Skeletal muscle satellite cell (primary cell): ENCODE results near the gene CENPB.

Source experiments
- H3K27me3 ChIP-seq: 2 replicates; pipeline ENCODE4 v1.7.0; 2013; ENCODE audit warnings: low read length; ENCODE audit not compliant: control insufficient read depth, insufficient read depth
- H3K36me3 ChIP-seq: 2 replicates; pipeline ENCODE4 v1.7.0; 2013; ENCODE audit warnings: mild to moderate bottlenecking, control low read depth, low read length; ENCODE audit not compliant: insufficient read depth
- H3K4me1 ChIP-seq: 2 replicates; pipeline ENCODE4 v1.7.0; 2013; ENCODE audit warnings: low read length; ENCODE audit not compliant: control insufficient read depth, insufficient read depth
- H3K4me2 ChIP-seq: 2 replicates; pipeline ENCODE4 v1.7.0; 2013; ENCODE audit warnings: mild to moderate bottlenecking, low read length
- H3K4me3 ChIP-seq: 2 replicates; pipeline ENCODE4 v1.7.0; 2013; ENCODE audit warnings: low read length
- H3K9ac ChIP-seq: 2 replicates; pipeline ENCODE4 v1.7.0; 2013; ENCODE audit warnings: mild to moderate bottlenecking, low read depth, low read length, moderate library complexity
- H3K9me3 ChIP-seq: replicated peaks from 2 replicates; pipeline ENCODE4 v1.7.0; 2013; ENCODE audit warnings: mild to moderate bottlenecking, control low read depth, low read length

The CENPB gene

DNA sequence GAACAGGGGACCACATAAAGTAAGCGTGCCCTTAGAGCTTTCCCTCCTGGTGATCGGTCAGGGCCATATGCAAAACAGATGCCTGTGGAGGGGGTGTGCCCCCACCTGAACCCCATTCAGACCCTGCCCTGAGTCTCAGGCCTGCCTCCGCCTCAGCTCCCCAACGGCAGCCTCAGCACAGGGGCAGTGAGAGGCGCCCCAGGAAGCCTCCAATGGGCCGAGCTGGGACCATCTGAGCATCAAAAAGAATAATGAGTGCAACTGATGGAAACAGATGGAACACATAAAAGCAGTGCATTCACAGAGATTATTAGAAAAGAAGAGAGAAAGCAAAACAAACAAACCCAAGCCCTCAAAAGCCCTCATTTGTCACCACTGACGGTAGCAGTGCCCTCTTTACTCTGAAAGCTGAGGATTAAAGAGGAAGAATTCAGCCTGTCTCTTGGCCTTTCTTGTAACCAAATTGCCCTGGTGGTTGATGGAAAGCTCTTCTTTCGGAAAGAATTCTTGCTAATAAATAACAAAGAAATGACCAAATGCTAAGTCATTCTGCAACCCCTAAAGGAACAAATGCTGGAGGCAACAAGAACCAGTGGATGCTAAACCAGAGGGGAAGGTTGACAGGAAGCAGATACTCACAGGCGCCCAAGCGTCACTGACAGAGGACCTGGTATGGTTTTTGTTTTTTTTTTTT is 25.7 kb downstream of the CENPB start:
- H3K9ac ChIP-seq, result no peak overlapping the region
- no peaks in the 10 kb centered on the region for H3K9me3 ChIP-seq
- H3K27me3 ChIP-seq, result no peaks in the 10 kb centered on the region
- no peaks in the 10 kb centered on the region for H3K4me1 ChIP-seq
- H3K4me3 ChIP-seq, result no peak overlapping the region
- no peak overlapping the region for H3K4me2 ChIP-seq
- H3K36me3 ChIP-seq, result peaks cover 6% of the 10 kb centered on the region

DNA sequence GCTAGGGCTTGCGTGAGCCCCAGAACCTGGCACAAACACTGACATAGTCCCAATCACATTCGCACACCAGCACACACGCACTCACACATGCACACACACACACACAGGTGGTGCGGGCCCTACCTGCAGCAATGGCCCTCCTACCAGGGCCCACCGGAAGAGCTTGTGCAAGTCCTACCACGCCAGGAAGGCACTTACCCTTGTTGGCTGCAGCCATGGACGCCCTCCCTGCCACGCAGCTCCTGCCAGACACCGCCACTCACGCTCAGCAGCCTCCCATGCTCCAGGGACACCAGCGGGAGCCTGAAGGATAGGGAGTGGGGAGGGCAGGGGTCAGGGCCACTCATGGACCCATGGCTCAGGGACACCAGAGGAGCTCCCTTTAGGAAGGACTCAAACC is 26.7 kb downstream of the CENPB start:
- Histone ChIP-seq H3K4me3 (no peak overlapping the region), H3K36me3 (peaks cover 6% of the 10 kb centered on the region), H3K4me1 (no peaks in the 10 kb centered on the region), H3K9ac (no peak overlapping the region), H3K27me3 (no peaks in the 10 kb centered on the region), H3K9me3 (no peaks in the 10 kb centered on the region), H3K4me2 (no peak overlapping the region)

DNA sequence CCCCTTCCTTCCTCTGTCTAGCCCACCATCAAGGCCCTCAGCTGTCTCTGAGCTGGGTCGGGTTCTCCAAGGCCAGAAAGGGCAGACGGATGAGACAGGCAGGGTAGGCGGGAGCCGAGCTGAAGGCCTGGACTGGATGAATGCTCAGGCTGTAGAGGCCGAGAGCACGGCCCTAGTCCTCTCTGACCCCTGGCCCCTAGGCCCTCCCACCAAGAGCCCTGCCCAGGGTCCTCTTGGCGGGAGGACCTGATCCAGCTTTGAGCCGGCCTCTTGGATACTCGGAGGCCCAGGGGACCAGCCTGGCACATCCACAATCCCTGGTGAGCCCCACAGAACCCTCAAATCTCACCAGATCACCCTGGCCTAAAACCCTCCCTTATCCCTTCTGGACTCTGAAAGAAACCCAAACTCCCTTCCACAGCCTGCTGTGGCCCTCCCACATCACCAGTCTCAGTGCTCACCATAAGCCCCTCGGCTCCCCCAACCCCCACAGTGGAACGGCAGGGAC is 27.2 kb downstream of the CENPB start:
- Histone ChIP-seq H3K9ac (no peak overlapping the region), H3K4me2 (no peak overlapping the region), H3K36me3 (peaks cover 6% of the 10 kb centered on the region), H3K4me3 (no peak overlapping the region), H3K27me3 (no peaks in the 10 kb centered on the region), H3K9me3 (no peaks in the 10 kb centered on the region), H3K4me1 (no peaks in the 10 kb centered on the region)

DNA sequence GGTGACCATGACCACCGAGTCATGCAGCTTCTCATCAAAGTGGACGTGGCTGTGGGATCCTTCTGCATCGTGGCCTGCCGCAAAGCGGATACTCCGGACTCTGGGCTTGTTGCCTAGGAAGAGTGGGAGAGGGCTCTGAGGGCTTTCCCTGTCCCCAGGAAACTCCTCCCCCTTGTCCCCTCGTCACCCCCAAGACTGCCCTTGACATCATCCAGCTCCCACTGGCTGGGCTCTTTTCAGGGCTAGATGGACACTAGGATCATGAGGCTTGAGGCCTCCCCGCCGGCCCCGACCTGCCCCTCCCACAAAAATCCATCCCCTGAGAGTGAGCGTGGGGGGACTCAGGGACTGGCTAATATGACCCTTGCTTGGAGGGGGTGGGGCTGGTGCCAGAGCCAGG is 28.0 kb downstream of the CENPB start:
- no peaks in the 10 kb centered on the region for H3K9me3 ChIP-seq
- H3K27me3 ChIP-seq, result no peaks in the 10 kb centered on the region
- H3K4me3 ChIP-seq, result no peak overlapping the region
- no peak overlapping the region for H3K4me2 ChIP-seq
- H3K36me3 ChIP-seq, result peaks cover 6% of the 10 kb centered on the region
- no peak overlapping the region for H3K9ac ChIP-seq
- no peaks in the 10 kb centered on the region for H3K4me1 ChIP-seq

DNA sequence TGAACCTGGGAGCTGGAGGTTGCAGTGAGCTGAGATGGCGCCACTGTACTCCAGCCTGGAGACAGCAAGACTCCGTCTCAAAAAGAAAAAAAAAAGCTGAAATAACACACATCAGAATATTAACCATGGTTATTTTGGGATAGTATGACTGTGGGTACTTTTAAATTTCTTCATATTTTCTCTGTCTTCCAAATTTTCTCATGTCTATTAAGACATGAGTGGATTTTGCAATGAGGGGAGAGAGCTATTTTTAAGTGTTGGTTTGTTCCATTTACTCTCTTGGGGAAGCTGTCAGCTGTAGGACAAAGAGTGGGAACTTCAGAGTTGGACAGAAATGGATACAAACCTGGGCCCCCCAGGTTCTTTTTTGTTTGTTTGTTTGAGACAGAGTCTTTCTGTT is 29.3 kb downstream of the CENPB start:
- Histone ChIP-seq H3K4me1 (no peaks in the 10 kb centered on the region), H3K9me3 (no peaks in the 10 kb centered on the region), H3K4me2 (no peak overlapping the region), H3K4me3 (no peak overlapping the region), H3K9ac (no peak overlapping the region), H3K36me3 (peaks cover 6% of the 10 kb centered on the region), H3K27me3 (no peaks in the 10 kb centered on the region)

DNA sequence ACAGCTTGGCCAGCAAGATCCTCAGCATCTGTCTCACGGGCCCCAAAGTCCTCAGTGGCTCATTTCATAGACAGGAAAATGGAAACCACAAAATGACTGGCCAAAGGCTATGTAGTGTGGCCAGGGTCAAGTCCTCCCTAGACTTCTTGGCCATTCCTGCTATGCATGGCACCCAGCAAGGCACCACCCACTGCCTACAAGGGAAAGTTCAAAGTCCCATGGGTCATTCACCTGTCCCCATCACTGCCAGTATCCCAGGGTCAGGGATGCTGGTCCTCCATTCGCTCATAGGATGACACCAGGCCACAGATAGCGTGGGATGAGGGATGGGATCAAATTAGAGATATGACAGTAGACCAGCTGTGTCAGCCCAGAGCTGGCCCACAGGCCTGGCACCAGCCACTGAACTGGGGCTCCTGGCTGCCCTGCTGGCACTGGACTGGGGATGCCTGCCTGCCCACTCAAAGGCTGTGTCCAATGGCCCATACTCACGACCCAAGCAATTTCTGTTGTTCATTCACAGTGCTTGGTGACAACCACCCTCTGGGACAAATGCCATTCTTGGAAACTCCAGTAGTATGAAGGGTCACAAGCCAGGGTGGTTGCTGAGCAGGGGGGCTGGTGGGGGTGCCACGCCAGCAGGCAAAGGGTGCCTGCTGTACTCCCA is 30.6 kb downstream of the CENPB start:
- Histone ChIP-seq H3K9ac (no peak overlapping the region), H3K4me1 (no peaks in the 10 kb centered on the region), H3K27me3 (no peaks in the 10 kb centered on the region), H3K9me3 (no peaks in the 10 kb centered on the region), H3K36me3 (peaks cover 6% of the 10 kb centered on the region), H3K4me3 (no peak overlapping the region), H3K4me2 (no peak overlapping the region)

DNA sequence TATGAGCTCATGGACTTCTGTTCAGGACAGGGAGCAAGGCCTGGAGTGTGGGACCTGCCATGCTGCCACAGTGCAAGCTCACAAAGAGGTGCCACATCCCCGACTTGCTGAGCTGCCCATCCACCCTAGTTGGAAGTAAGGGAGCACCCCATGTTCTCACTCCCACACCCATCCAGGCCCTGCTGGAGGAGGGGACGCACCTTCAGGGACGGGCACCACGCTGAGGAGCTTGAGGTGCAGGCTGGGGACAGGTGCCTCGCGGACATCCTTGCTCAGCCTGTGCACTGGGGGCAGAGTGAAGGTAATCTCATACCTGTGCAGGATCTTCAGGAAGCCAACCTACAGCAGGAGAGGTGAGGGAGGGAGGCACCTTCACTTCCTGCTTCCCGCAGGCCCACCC is 31.3 kb downstream of the CENPB start:
- Histone ChIP-seq H3K36me3 (peaks cover 6% of the 10 kb centered on the region), H3K4me1 (no peaks in the 10 kb centered on the region), H3K27me3 (no peaks in the 10 kb centered on the region), H3K4me2 (no peak overlapping the region), H3K9me3 (no peaks in the 10 kb centered on the region), H3K4me3 (no peak overlapping the region), H3K9ac (no peak overlapping the region)

DNA sequence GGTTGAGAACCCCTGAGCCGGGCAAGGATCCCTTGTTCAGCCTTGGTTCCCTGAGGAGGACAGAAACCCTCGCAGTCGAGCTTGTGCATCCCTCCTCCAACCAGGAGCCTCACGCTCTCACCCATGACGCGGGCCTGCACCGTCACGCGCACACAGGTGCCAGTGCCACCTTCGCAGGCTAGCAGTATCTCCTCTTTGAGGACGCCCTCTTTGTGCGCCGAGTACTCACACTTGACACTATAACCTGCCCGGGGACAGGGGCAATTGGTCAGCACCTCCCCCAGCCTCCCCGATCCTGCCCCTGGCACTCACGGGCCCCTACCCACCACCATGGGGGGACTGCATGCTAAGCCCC is 32.3 kb downstream of the CENPB start:
- no peaks in the 10 kb centered on the region for H3K9me3 ChIP-seq
- H3K9ac ChIP-seq, result no peak overlapping the region
- H3K4me2 ChIP-seq, result no peak overlapping the region
- no peaks in the 10 kb centered on the region for H3K27me3 ChIP-seq
- H3K4me1 ChIP-seq, result no peaks in the 10 kb centered on the region
- H3K36me3 ChIP-seq, result peaks cover 6% of the 10 kb centered on the region
- H3K4me3 ChIP-seq, result no peak overlapping the region

DNA sequence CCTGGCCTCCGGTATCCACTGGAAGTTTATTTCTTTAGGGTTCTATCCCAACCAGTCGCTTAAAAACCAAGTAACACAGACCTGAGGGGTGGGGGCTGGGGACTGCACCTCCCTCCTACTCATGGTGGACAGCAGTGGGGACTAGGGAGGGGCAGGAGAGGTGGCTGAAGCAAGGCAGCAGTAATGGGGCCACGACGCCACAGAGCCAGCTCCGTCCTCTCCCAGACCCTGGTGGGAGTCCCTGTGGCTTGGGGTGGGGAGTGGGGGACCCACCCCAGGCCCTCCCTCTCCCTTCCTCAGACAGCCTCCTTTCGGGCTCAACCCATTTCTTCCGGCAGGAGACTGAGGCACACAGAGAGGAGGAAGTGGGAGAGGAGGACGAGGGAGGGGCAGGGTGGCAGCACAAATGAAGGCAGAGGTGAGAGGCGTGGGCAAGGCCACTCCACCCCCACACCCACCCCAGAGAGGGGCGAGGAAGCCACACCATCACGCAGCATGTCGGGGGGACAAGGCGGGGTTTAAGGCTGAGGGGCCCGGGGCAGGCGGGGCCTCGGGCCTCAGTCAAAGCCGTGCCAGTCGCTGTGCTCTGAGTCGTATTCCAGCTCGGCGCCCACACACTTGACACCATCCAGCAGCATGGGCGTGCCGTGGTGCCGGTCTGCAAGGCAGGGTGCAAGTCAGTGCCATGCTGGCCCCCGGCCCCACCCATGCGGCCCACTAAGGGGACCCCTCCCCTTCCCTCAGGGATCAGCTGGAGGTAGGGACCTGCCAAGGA is 32.9 kb downstream of the CENPB start:
- no peak overlapping the region for H3K9ac ChIP-seq
- no peaks in the 10 kb centered on the region for H3K9me3 ChIP-seq
- H3K4me2 ChIP-seq, result no peak overlapping the region
- no peaks in the 10 kb centered on the region for H3K4me1 ChIP-seq
- H3K27me3 ChIP-seq, result peaks cover under 1% of the 10 kb centered on the region
- no peak overlapping the region for H3K4me3 ChIP-seq
- H3K36me3 ChIP-seq, result peaks cover 6% of the 10 kb centered on the region

DNA sequence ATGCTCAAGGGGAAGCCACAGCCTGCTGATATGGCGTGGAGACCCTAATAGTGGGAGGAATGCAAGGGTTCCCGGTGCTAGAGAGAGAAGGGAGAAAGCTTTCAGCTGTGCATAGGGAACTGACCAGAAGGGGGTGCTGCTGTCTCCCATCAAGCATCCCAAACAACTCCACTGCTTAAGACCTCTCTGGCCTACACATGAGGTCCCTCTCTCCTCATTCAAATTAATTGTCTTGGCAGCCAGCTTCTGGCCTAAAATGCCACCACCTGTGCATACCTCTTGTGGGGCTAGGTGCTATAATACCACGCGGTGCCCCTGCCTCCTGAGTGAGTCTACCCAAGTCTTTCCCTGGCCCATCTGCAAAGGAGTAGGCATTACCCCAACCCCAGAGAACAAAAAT is 33.4 kb downstream of the CENPB start:
- Histone ChIP-seq H3K9ac (no peak overlapping the region), H3K9me3 (no peaks in the 10 kb centered on the region), H3K4me3 (no peak overlapping the region), H3K4me2 (no peak overlapping the region), H3K36me3 (peaks cover 2% of the 10 kb centered on the region), H3K27me3 (peaks cover 7% of the 10 kb centered on the region), H3K4me1 (no peaks in the 10 kb centered on the region)

DNA sequence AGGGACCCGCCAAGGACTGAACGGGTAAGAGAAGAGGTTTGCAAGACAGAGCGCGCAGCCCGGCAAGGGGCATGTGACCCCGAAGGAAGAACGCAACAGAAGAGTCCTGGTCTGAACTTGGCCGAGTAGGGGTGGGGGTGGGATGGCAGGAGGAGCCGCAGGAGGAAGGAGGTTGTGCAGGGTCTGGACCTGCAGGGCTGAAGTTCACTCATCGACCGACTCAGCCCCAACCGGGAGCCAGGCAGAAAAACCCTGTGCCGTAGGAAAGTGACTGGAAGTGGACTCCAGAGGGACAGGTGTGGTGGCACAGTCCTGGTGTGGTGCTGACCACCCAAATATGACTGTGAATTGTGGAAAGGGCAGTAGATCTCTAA is 34.2 kb downstream of the CENPB start:
- Histone ChIP-seq H3K27me3 (peaks cover 11% of the 10 kb centered on the region), H3K4me2 (peak overlapping the region; percentile 36), H3K4me1 (no peaks in the 10 kb centered on the region), H3K4me3 (no peak overlapping the region), H3K9ac (no peak overlapping the region), H3K36me3 (no peaks in the 10 kb centered on the region), H3K9me3 (no peaks in the 10 kb centered on the region)
